CD4-positive, alpha-beta T cell (primary cell): ENCODE data around the gene ABLIM1. TPM values are rescaled to one million over a fixed set of nuclear protein-coding genes. Genes with fewer than 3 reads are reported as not detected.

Source experiments
- ATAC-seq: fragments of 200-7000 bp; cut with Tn5 transposase; one replicate; pipeline ENCODE4 v1.10.0; 2022; ENCODE audit warnings: mild to moderate bottlenecking; ENCODE audit not compliant: poor library complexity
- CTCF ChIA-PET: fragments of 350-600 bp; sonication (Branson Sonifier 250); formaldehyde crosslinking; loops from one replicate; lab custom pipeline; 2021; ENCODE audit warnings: antibody characterized with exemption, inconsistent platforms; lab: Charles Lee
- POLR2A ChIA-PET: fragments of 350-600 bp; sonication (Branson Sonifier 250); formaldehyde crosslinking; loops from one replicate; lab custom pipeline; 2021; ENCODE audit warnings: antibody characterized with exemption, inconsistent platforms; lab: Charles Lee
- DNase-seq, 14 experiments: peaks; one replicate each; pipeline ENCODE4 v3.0.0-alpha.2; 2013 to 2020; ENCODE audit warnings: mixed read lengths in 2 of 14
- H3K27ac ChIP-seq, 2 donors: one replicate each; pipeline versions ENCODE4 v1.5.1 to v1.7.0; 2013; ENCODE audit warnings: low read length in 2 of 2, low read depth in 1 of 2, mild to moderate bottlenecking in 1 of 2
- H3K27me3 ChIP-seq, 2 experiments: 1 replicate in 1 of 2; 2 replicates in 1 of 2; pipeline versions ENCODE4 v1.6.1 to v1.7.0; 2013; ENCODE audit warnings: low read length in 2 of 2, control low read depth in 1 of 2, mild to moderate bottlenecking in 1 of 2, moderate library complexity in 1 of 2; ENCODE audit not compliant: insufficient read depth in 2 of 2, control insufficient read depth in 1 of 2
- H3K36me3 ChIP-seq: one replicate; pipeline ENCODE4 v1.6.1; 2013; ENCODE audit warnings: low read length, control low read depth; ENCODE audit not compliant: insufficient read depth
- H3K4me1 ChIP-seq: one replicate; pipeline ENCODE4 v1.6.1; 2013; ENCODE audit warnings: low read length, control low read depth; ENCODE audit not compliant: insufficient read depth
- H3K4me3 ChIP-seq: one replicate; pipeline ENCODE4 v1.5.1; 2013; ENCODE audit warnings: mild to moderate bottlenecking, low read length, moderate library complexity
- H3K9me3 ChIP-seq, 2 experiments: 1 replicate in 1 of 2; 2 replicates in 1 of 2; pipeline versions ENCODE4 v1.6.1 to v1.7.0; 2013; ENCODE audit warnings: low read length in 2 of 2, mild to moderate bottlenecking in 2 of 2, control low read depth in 1 of 2, moderate library complexity in 1 of 2; ENCODE audit not compliant: control insufficient read depth in 1 of 2, insufficient read depth in 1 of 2
- H3K27ac Mint-ChIP-seq: one replicate; pipeline ENCODE4 v1.8.0; 2020; ENCODE audit warnings: mixed read lengths
- H3K27me3 Mint-ChIP-seq: one replicate; pipeline ENCODE4 v1.8.0; 2021; ENCODE audit warnings: mixed read lengths
- H3K36me3 Mint-ChIP-seq: one replicate; pipeline ENCODE4 v1.8.0; 2021; ENCODE audit warnings: low read depth, mixed read lengths
- H3K4me1 Mint-ChIP-seq: one replicate; pipeline ENCODE4 v1.8.0; 2021; ENCODE audit warnings: low read depth, mixed read lengths
- H3K4me3 Mint-ChIP-seq: one replicate; pipeline ENCODE4 v1.8.0; 2020; ENCODE audit warnings: mild to moderate bottlenecking, mixed read lengths
- H3K9me3 Mint-ChIP-seq: one replicate; pipeline ENCODE4 v1.8.0; 2020; ENCODE audit warnings: mixed read lengths
- CTCF ChIP-seq: fragments of 200-600 bp; IDR thresholded peaks from one replicate; pipeline ENCODE4 v1.8.0; 2022; ENCODE audit warnings: antibody characterized with exemption, mild to moderate bottlenecking
- intact Hi-C, 2 experiments: fragments of 100-400 bp; cut with DNase I in 1 of 2; cut with micrococcal nuclease in 1 of 2; formaldehyde crosslinking; loops; one replicate each; pipeline versions ENCODE4 v1.15.1 to v1.9.0; 2023 to 2025; cut with DNase I, micrococcal nuclease
- total RNA-seq, 174 experiments: library from RNA in 2 of 174; stranded (reverse) in 2 of 174; gene quantifications; one replicate each; pipeline ENCODE4 v1.2.3 and lab custom pipeline; 2021 to 2026

The ABLIM1 gene
- total RNA-seq, 2 experiments from 2014 or later, result 217 to 224 TPM

GRCh38 chr10:114624951-114625780 is 32.9 kb downstream of the ABLIM1 start:
- no peak overlapping the region for H3K4me3 ChIP-seq
- Mint-ChIP-seq H3K36me3 (no peaks in the 10 kb centered on the region), H3K9me3 (peaks cover 3% of the 10 kb centered on the region), H3K4me1 (peaks cover 2% of the 10 kb centered on the region), H3K27me3 (peaks cover 8% of the 10 kb centered on the region), H3K4me3 (no peak overlapping the region), H3K27ac (no peak overlapping the region)
- ChIA-PET POLR2A (no interaction called here), CTCF (no interaction called here)
- intact Hi-C loops, result no loop called here
- ATAC-seq, result no peak
- peaks cover 0 to 5% of the 10 kb centered on the region in 2 experiments for H3K9me3 ChIP-seq
- no peak overlapping the region for H3K27ac ChIP-seq
- no peaks in the 10 kb centered on the region for H3K36me3 ChIP-seq
- no peak for TF ChIP-seq CTCF
- no peaks in the 10 kb centered on the region for H3K27me3 ChIP-seq
- no peak for DNase-seq
- no peaks in the 10 kb centered on the region for H3K4me1 ChIP-seq

DNA sequence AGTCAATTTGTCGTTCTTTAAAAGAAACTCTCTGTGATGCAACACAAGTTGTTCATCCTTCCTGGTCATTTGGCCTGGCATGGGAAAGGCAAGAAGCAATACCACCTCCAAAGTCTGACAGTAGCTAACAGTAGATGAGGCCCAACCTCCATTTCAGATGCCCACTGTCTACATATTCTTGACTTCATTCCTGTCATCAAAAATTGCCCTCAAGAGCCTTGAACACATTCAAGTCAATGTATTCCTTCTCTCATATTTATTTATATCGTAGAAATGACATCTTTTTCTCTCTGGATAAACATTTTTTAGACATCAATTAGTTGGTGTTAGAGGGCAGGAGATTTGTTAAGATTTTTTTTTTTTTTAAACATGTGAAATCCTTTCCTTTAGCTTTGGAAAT is 33.7 kb downstream of the ABLIM1 start:
- POLR2A ChIA-PET, result no interaction called here
- no peaks in the 10 kb centered on the region for H3K4me1 ChIP-seq

DNA sequence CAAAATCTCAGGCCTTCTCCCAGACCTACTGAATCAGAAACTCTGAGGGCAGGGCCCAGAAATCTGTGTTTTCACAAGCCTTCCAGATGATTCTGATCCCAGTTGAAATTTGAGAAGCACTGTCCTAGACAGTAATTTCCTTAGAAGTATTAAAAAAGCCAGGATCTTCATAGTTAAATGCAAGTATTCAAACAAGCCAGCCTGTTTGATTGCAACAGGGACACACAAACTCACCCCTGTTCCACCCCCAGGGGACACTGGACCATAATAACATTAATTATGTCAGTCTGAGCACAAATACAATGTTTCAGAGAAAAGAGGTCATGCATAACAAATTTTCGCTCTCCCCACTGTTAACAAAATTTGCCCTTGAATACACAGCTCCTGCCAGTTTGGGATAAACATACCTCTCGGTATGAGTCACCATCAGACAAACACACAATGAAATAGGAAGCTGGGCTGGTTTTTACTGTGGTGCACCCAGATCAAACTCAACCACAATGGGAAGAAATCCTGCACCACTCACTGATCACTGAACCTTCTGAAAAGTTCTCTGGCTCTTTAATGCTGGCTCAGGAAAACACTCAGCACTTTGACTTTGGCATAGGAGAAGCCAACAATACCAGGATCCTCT is 34.3 kb downstream of the ABLIM1 start:
- no peak overlapping the region for H3K4me3 Mint-ChIP-seq
- no peak for DNase-seq

More for the DNA sequence above, 33.7 kb downstream of the ABLIM1 start:
- H3K36me3 ChIP-seq, result no peaks in the 10 kb centered on the region
- CTCF ChIA-PET, result no interaction called here
- H3K27ac Mint-ChIP-seq, result no peak overlapping the region
- H3K4me1 Mint-ChIP-seq, result no peaks in the 10 kb centered on the region
- H3K9me3 Mint-ChIP-seq, result peaks cover 3% of the 10 kb centered on the region
- H3K4me3 Mint-ChIP-seq, result no peak overlapping the region
- DNase-seq (no peak), ATAC-seq (no peak)
- TF ChIP-seq CTCF, result no peak
- H3K27ac ChIP-seq, result no peak overlapping the region
- H3K4me3 ChIP-seq, result no peak overlapping the region
- intact Hi-C loops, result no loop called here
- no peaks in the 10 kb centered on the region for H3K36me3 Mint-ChIP-seq
- H3K27me3 ChIP-seq, result no peaks in the 10 kb centered on the region
- H3K27me3 Mint-ChIP-seq, result peaks cover under 1% of the 10 kb centered on the region
- peaks cover 0 to 5% of the 10 kb centered on the region in 2 experiments for H3K9me3 ChIP-seq

More for the DNA sequence above, 34.3 kb downstream of the ABLIM1 start:
- Histone ChIP-seq H3K4me3 (no peak overlapping the region), H3K4me1 (no peaks in the 10 kb centered on the region), H3K27me3 (no peaks in the 10 kb centered on the region), H3K27ac (no peak overlapping the region), H3K36me3 (no peaks in the 10 kb centered on the region), H3K9me3 (peaks cover 0 to 5% of the 10 kb centered on the region in 2 experiments)
- ATAC-seq, result no peak
- no peaks in the 10 kb centered on the region for H3K27me3 Mint-ChIP-seq
- POLR2A ChIA-PET, result no interaction called here
- TF ChIP-seq CTCF, result no peak
- H3K4me1 Mint-ChIP-seq, result no peaks in the 10 kb centered on the region
- peaks cover 3% of the 10 kb centered on the region for H3K9me3 Mint-ChIP-seq
- no peaks in the 10 kb centered on the region for H3K36me3 Mint-ChIP-seq
- no peak overlapping the region for H3K27ac Mint-ChIP-seq
- CTCF ChIA-PET, result no interaction called here
- intact Hi-C loops, result loop anchor here in 1 of 2 experiments (1.0 kb wide), 1 partner anchor 26 kb away; no protein-coding TSS in a partner anchor
